ENCODE results near the gene TRIO. TPM values are rescaled to one million over a fixed set of nuclear protein-coding genes. Genes with fewer than 3 reads are reported as not detected.

Gene TRIO
- total RNA-seq, 1 experiment from 2014 or later: 136 TPM

DNA sequence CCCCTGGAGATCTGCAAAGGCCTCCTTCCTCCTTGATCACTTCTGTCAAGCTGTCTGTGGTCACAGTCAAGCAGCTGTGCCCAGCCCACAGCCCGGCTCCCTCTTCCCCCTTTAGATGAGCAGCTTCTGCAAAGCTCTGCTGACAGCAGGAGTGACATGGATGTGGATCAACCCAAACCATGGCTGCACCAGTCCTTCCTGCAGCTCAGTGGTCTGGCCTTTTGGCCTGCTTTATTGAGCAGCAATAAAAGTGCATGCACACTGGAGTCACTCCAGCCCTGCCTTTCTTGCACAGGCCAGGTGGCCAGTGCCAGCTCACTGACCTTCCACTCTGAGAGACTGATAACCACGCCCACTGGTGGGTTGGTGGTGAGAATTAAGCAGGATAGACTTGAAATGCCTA, 347.2 kb downstream of the TRIO start:
- H3K27me3 Mint-ChIP-seq (ENCODE audit: insufficient read depth, unreplicated experiment): no peaks in the 10 kb centered on the region
- CTCF ChIA-PET: interaction anchor here (0.9 to 1.0 kb wide), 2 partner anchors 8 to 158 kb away, joined by 3 to 4 read pairs; no protein-coding TSS in a partner anchor
- no peak overlapping the region for H3K27ac Mint-ChIP-seq (ENCODE audit: low read depth, unreplicated experiment)
- peaks cover 58% of the 10 kb centered on the region for H3K36me3 Mint-ChIP-seq (ENCODE audit: insufficient read depth, unreplicated experiment)
- no peaks in the 10 kb centered on the region for H3K4me1 Mint-ChIP-seq (ENCODE audit: insufficient read depth, unreplicated experiment)
- POLR2A ChIA-PET: interaction anchor here (0.6 kb wide), 2 partner anchors 8 to 1703 kb away, joined by 3 read pairs; no protein-coding TSS in a partner anchor
- intact Hi-C loops (cut with micrococcal nuclease): no loop called here
- no TSS peak for BruUV-seq (replicated peaks)
- H3K4me3 Mint-ChIP-seq (ENCODE audit: unreplicated experiment): no peak overlapping the region
- no peaks in the 10 kb centered on the region for H3K9me3 Mint-ChIP-seq (ENCODE audit: unreplicated experiment)
- DNase-seq (ENCODE audit: unreplicated experiment): no peak
- TF ChIP-seq, protein P1, sequence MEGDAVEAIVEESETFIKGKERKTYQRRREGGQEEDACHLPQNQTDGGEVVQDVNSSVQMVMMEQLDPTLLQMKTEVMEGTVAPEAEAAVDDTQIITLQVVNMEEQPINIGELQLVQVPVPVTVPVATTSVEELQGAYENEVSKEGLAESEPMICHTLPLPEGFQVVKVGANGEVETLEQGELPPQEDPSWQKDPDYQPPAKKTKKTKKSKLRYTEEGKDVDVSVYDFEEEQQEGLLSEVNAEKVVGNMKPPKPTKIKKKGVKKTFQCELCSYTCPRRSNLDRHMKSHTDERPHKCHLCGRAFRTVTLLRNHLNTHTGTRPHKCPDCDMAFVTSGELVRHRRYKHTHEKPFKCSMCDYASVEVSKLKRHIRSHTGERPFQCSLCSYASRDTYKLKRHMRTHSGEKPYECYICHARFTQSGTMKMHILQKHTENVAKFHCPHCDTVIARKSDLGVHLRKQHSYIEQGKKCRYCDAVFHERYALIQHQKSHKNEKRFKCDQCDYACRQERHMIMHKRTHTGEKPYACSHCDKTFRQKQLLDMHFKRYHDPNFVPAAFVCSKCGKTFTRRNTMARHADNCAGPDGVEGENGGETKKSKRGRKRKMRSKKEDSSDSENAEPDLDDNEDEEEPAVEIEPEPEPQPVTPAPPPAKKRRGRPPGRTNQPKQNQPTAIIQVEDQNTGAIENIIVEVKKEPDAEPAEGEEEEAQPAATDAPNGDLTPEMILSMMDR (IDR thresholded peaks at IDR 0.05; ENCODE audit: unreplicated experiment): no peak

DNA sequence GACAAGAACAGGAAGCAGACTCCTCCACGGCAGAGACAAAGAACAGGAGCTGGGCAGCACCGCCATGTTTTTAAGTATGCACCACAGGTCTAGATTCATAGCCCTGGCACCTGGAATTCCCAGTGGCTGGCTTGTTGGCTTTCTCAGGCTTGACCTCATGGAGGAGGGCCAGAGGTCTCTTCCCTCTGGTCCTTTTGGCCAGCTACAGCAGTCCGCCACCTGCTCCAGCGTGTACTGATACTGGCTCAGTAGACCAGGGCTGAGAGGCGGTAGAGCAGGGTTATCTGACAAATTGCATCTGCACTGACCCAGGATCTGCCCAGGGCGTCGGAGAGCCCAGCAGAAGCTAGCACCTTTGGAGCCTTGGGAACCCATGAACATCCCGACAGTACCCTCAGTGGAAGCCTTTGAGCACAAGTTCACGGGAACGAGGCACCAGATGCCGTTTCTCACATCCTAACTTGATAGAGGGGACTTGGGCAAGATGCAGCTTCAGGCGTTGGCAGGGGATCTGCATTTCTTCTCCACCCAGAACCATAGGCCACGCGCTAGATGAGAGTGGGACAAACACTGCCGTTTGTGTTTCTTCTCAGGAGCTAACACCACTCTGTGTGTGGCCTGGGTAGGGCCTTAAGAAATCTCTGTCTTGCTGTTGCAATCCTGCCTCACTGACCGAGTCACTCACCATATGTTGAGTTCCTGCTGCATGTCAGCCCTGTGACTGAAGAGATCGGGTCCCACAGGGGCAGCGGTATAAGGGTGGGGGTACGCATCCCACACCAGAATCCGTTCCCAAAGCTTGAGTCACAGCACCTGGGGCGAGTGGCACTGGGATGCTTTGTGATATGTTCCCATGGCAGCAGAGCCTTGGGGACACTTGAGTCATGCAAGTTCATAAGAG, 348.1 kb downstream of the TRIO start:
- intact Hi-C loops (cut with micrococcal nuclease): no loop called here
- DNase-seq (ENCODE audit: unreplicated experiment): peak; percentile 7
- H3K27ac Mint-ChIP-seq (ENCODE audit: low read depth, unreplicated experiment): no peak overlapping the region
- TF ChIP-seq, protein P1 (IDR thresholded peaks at IDR 0.05; ENCODE audit: unreplicated experiment): no peak
- no peaks in the 10 kb centered on the region for H3K27me3 Mint-ChIP-seq (ENCODE audit: insufficient read depth, unreplicated experiment)
- no TSS peak for BruUV-seq (replicated peaks)
- POLR2A ChIA-PET: no interaction called here
- peaks cover 58% of the 10 kb centered on the region for H3K36me3 Mint-ChIP-seq (ENCODE audit: insufficient read depth, unreplicated experiment)
- H3K4me3 Mint-ChIP-seq (ENCODE audit: unreplicated experiment): no peak overlapping the region
- H3K4me1 Mint-ChIP-seq (ENCODE audit: insufficient read depth, unreplicated experiment): no peaks in the 10 kb centered on the region
- CTCF ChIA-PET: interaction anchor here (0.9 to 1.2 kb wide), 2 partner anchors 9 to 157 kb away, joined by 3 to 4 read pairs; no protein-coding TSS in a partner anchor
- no peaks in the 10 kb centered on the region for H3K9me3 Mint-ChIP-seq (ENCODE audit: unreplicated experiment)

DNA sequence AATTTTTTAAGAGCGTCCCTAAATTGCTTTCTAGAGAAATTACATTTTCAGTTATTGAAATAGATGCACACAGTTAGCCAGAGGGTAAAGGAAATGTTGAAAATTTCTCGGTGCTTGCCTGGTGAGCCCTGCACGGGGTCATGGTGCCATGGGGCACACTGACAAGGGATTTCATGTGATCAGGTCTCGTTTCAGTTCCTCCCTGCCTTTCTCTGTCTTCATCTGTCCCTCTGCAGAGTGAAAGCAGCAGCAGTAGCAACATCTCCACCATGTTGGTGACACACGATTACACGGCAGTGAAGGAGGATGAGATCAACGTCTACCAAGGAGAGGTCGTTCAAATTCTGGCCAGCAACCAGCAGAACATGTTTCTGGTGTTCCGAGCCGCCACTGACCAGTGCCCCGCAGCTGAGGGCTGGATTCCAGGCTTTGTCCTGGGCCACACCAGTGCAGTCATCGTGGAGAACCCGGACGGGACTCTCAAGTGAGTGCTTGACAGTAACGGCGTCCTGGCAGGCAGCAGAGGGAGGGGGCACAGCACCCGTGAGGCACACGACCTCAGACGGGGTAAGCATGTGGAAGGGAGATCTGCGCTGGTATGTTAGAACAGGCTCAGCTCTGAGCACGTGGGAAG, 349.3 kb downstream of the TRIO start:
- POLR2A ChIA-PET: no interaction called here
- Mint-ChIP-seq H3K4me1 (ENCODE audit: insufficient read depth, unreplicated experiment) (no peaks in the 10 kb centered on the region), H3K4me3 (ENCODE audit: unreplicated experiment) (no peak overlapping the region), H3K9me3 (ENCODE audit: unreplicated experiment) (no peaks in the 10 kb centered on the region), H3K27me3 (ENCODE audit: insufficient read depth, unreplicated experiment) (no peaks in the 10 kb centered on the region), H3K27ac (ENCODE audit: low read depth, unreplicated experiment) (no peak overlapping the region), H3K36me3 (ENCODE audit: insufficient read depth, unreplicated experiment) (peaks cover 54% of the 10 kb centered on the region)
- no peak for DNase-seq (ENCODE audit: unreplicated experiment)
- no TSS peak for BruUV-seq (replicated peaks)
- CTCF ChIA-PET: interaction anchor here (1.2 kb wide), 1 partner anchor 156 kb away, joined by 4 read pairs; no protein-coding TSS in a partner anchor
- TF ChIP-seq, protein P1 (IDR thresholded peaks at IDR 0.05; ENCODE audit: unreplicated experiment): no peak
- intact Hi-C loops (cut with micrococcal nuclease): no loop called here

DNA sequence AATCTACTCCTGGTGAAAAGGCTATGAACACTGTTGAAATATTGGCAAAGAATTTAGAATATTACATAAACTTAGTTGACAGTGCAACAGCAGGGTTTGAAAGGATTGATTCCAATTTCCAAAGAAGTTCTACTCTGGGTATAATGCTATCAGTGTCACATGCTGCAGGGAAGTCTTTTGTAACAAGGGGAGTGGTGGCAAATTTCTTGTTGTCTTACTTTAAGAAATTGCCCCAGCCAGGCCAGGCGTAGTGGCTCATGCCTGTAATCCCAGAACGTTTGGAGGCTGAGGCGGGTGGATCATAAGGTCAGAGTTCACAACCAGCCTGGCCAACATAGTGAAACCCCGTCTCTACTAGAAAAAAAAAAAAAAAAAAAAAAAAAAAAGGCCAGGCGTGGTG, 352.2 kb downstream of the TRIO start:
- H3K9me3 Mint-ChIP-seq (ENCODE audit: unreplicated experiment): no peaks in the 10 kb centered on the region
- CTCF ChIA-PET: no interaction called here
- no TSS peak for BruUV-seq (replicated peaks)

More for the DNA sequence above, 352.2 kb downstream of the TRIO start:
- Mint-ChIP-seq H3K4me1 (ENCODE audit: insufficient read depth, unreplicated experiment) (no peaks in the 10 kb centered on the region), H3K4me3 (ENCODE audit: unreplicated experiment) (no peak overlapping the region), H3K36me3 (ENCODE audit: insufficient read depth, unreplicated experiment) (peaks cover 54% of the 10 kb centered on the region), H3K27ac (ENCODE audit: low read depth, unreplicated experiment) (no peak overlapping the region), H3K27me3 (ENCODE audit: insufficient read depth, unreplicated experiment) (no peaks in the 10 kb centered on the region)
- intact Hi-C loops (cut with micrococcal nuclease): no loop called here
- TF ChIP-seq, protein P1 (IDR thresholded peaks at IDR 0.05; ENCODE audit: unreplicated experiment): no peak
- DNase-seq (ENCODE audit: unreplicated experiment): no peak
- POLR2A ChIA-PET: no interaction called here

Measured in MCF 10A (cell line).